HepG2 (cell line): ENCODE data around the gene ARMH2. TPM values are rescaled to one million over a fixed set of nuclear protein-coding genes. Genes with fewer than 3 reads are reported as not detected.

Experiments used
- BRCA1 ChIP-seq: sonication (generic); formaldehyde crosslinking; IDR thresholded peaks from 2 replicates; pipeline ENCODE4 v1.4.0; 2020; ENCODE audit warnings: missing genetic modification reagents
- CAMTA2 ChIP-seq: sonication (generic); formaldehyde crosslinking; IDR thresholded peaks from 2 replicates; pipeline ENCODE4 v1.4.0; 2020; ENCODE audit warnings: mild to moderate bottlenecking, missing genetic modification reagents, borderline replicate concordance
- DBP ChIP-seq: sonication (generic); formaldehyde crosslinking; IDR thresholded peaks from 2 replicates; pipeline ENCODE4 v1.4.0; 2020; ENCODE audit warnings: missing genetic modification reagents; ENCODE audit errors: not compliant biosample characterization
- ERF ChIP-seq: IDR thresholded peaks from 2 replicates; pipeline ENCODE4 v1.6.1; 2018; ENCODE audit warnings: missing biosample characterization, missing genetic modification reagents
- ETS1 ChIP-seq: sonication (generic); formaldehyde crosslinking; IDR thresholded peaks from 2 replicates; pipeline ENCODE4 v1.4.0; 2020; ENCODE audit warnings: missing genetic modification reagents
- FOXO1 ChIP-seq: sonication (generic); formaldehyde crosslinking; IDR thresholded peaks from 2 replicates; pipeline ENCODE4 v1.4.0; 2020; ENCODE audit warnings: missing genetic modification reagents
- KAT7 ChIP-seq: IDR thresholded peaks from 2 replicates; pipeline ENCODE4 v1.6.1; 2018; ENCODE audit warnings: borderline replicate concordance, missing compliant biosample characterization
- MNT ChIP-seq: fragments of 450-650 bp; IDR thresholded peaks from 2 replicates; pipeline ENCODE4 v1.6.1; 2016
- NFIC ChIP-seq: IDR thresholded peaks from 2 replicates; pipeline ENCODE4 v1.6.1; 2012; ENCODE audit warnings: mild to moderate bottlenecking, low read length, inconsistent platforms
- PLSCR1 ChIP-seq: sonication (generic); formaldehyde crosslinking; IDR thresholded peaks from 2 replicates; pipeline ENCODE4 v1.5.0; 2020; ENCODE audit warnings: missing genetic modification reagents, mild to moderate bottlenecking, borderline replicate concordance
- PRMT3 ChIP-seq: sonication (generic); formaldehyde crosslinking; IDR thresholded peaks from 2 replicates; pipeline ENCODE4 v1.8.1; 2022; ENCODE audit warnings: low read depth, mild to moderate bottlenecking, moderate library complexity, missing genetic modification reagents, borderline replicate concordance
- SMAD9 ChIP-seq: sonication (generic); formaldehyde crosslinking; IDR thresholded peaks from 2 replicates; pipeline ENCODE4 v1.5.1; 2020; ENCODE audit warnings: mild to moderate bottlenecking, missing genetic modification reagents
- SMC3 ChIP-seq: IDR thresholded peaks from 2 replicates; pipeline ENCODE4 v1.6.1; 2011; ENCODE audit warnings: low read length, improper control_type of control experiment
- TIGD3 ChIP-seq: sonication (generic); formaldehyde crosslinking; IDR thresholded peaks from 2 replicates; pipeline ENCODE4 v1.5.1; 2020; ENCODE audit warnings: mild to moderate bottlenecking, missing genetic modification reagents, borderline replicate concordance
- TMF1 ChIP-seq: sonication (generic); formaldehyde crosslinking; IDR thresholded peaks from 2 replicates; pipeline ENCODE4 v1.8.1; 2022; ENCODE audit warnings: low read depth, missing genetic modification reagents
- U2AF2 ChIP-seq: fragments of 200-400 bp; formaldehyde crosslinking; IDR thresholded peaks from 2 replicates; pipeline ENCODE4 v1.6.1; 2017; ENCODE audit warnings: low read depth, mild to moderate bottlenecking, low read length
- ZFY ChIP-seq: sonication (generic); formaldehyde crosslinking; IDR thresholded peaks from 2 replicates; pipeline ENCODE4 v1.4.0; 2020; ENCODE audit warnings: missing genetic modification reagents
- ZNF343 ChIP-seq: sonication (generic); formaldehyde crosslinking; IDR thresholded peaks from 2 replicates; pipeline ENCODE4 v1.4.0; 2020; ENCODE audit warnings: mild to moderate bottlenecking, missing genetic modification reagents
- ZNF496 ChIP-seq: sonication (generic); formaldehyde crosslinking; IDR thresholded peaks from 2 replicates; pipeline ENCODE4 v1.8.1; 2023; ENCODE audit warnings: mild to moderate bottlenecking, moderate library complexity, missing genetic modification reagents; ENCODE audit not compliant: insufficient replicate concordance
- ZNF788 ChIP-seq: sonication (generic); formaldehyde crosslinking; IDR thresholded peaks from 2 replicates; pipeline ENCODE4 v1.5.0; 2020; ENCODE audit warnings: mild to moderate bottlenecking, missing genetic modification reagents, borderline replicate concordance
- ZSCAN29 ChIP-seq: sonication (generic); formaldehyde crosslinking; conservative IDR thresholded peaks from 2 replicates; pipeline ENCODE4 v1.4.0; 2020; ENCODE audit warnings: mild to moderate bottlenecking, missing genetic modification reagents
- polyA plus RNA-seq, 8 experiments: library from polyadenylated mRNA; depleted of rRNA in 3 of 8; stranded (reverse) in 7 of 8; unstranded in 1 of 8; fragments of >200 nt; fragmentation: Illumina TruSeq in 4 of 8; extraction: Trizol in 4 of 8; gene quantifications; 2 replicates each; pipeline versions ENCODE4 v1.2.1 to v1.2.3, GENCODE V29; 2011 to 2016; ENCODE audit warnings: low read depth in 4 of 8, missing spikeins in 1 of 8, mixed read lengths in 1 of 8; ENCODE audit not compliant: insufficient read depth in 1 of 8
- total RNA-seq, 5 experiments: library from RNA; depleted of rRNA; stranded (reverse); fragments of >200 nt; fragmentation: Illumina TruSeq; extraction: Trizol; gene quantifications; 2 replicates each; pipeline ENCODE4 v1.2.3, GENCODE V29; 2016; ENCODE audit warnings: low read depth in 1 of 5

The ARMH2 gene
- total and polyA plus RNA-seq, 2 of the 13 experiments (the other 11 are each of a cell fraction or from before 2014, with no cell fraction given), result not detected

GRCh38 chr6:24774696-24775519 is 23.8 kb downstream of the ARMH2 start, which contains the start of gene GMNN (continued):
- TF ChIP-seq PLSCR1 (CRISPR knock-in tag) (no peak), ZSCAN29 (CRISPR knock-in tag) (peak; percentile 86), ZNF343 (CRISPR knock-in tag) (peak; percentile 97), ZFY (peak; percentile 96), FOXO1 (CRISPR knock-in tag) (peak; percentile 60; the same call in 1 of the 2 replicates), TMF1 (peak; percentile 98), SMAD9 (peak; percentile 95; the same call in 1 of the 2 replicates), NFIC (no peak), CAMTA2 (peak; percentile 92; the same call in 1 of the 2 replicates), BRCA1 (CRISPR knock-in tag) (peak; percentile 93), SMC3 (no peak), ZNF496 (CRISPR knock-in tag) (no peak), DBP (CRISPR knock-in tag) (peak; percentile 97), ETS1 (CRISPR knock-in tag) (peak; percentile 71; the same call in 1 of the 2 replicates), U2AF2 (no peak), TIGD3 (peak; percentile 91; the same call in 1 of the 2 replicates), ERF (peak; percentile 69), KAT7 (CRISPR knock-in tag) (peak; percentile 97), MNT (peak; percentile 29; the same call in 1 of the 2 replicates), PRMT3 (CRISPR knock-in tag) (peak; percentile 84; the same call in 1 of the 2 replicates), ZNF788 (CRISPR knock-in tag) (peak; percentile 99)
